Right lung (tissue), 5 donors: ENCODE measurements around the gene SRD5A1. TPM values are rescaled to one million over a fixed set of nuclear protein-coding genes. Genes with fewer than 3 reads are reported as not detected.

Source experiments
- DNase-seq, 2 donors: peaks; one replicate each; pipeline ENCODE4 v3.0.0-alpha.2; 2013
- polyA plus RNA-seq, 5 donors: library from polyadenylated mRNA; unstranded; fragments of 120-200 nt; gene quantifications; one replicate each; pipeline versions ENCODE4 v1.2.1 to v1.2.3, GENCODE V29; 2013; ENCODE audit warnings: inconsistent platforms in 1 of 5, low replicate concordance in 1 of 5; ENCODE audit not compliant: insufficient read length in 5 of 5, insufficient read depth in 1 of 5

The SRD5A1 gene
- polyA plus RNA-seq, 5 donors, result 10.4 to 15.8 (median 10.9) TPM

- no peak for DNase-seq
Observed at GRCh38 chr5:6682239-6682638, 49.0 kb downstream of the SRD5A1 start.

DNA sequence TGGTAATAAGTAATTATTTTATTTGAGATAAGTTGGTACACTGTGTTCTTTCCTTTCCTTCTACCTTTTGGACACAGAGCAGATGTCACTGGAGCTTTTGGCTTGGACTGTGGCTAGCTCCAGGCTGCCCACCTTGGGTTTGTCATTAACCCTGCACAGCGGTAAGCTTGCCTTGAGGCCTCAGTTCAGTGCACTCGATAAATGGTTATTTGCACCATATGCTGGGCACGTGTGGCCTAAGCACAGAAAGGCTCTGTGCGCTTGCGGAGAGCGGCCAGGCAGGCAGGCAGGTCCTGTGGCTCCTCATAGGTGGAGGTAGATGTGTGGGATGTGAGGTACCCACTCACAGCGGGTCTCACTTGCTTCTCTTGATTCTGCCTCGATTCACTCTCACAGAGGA is 50.0 kb downstream of the SRD5A1 start:
- DNase-seq, result no peak

- DNase-seq, result no peak
Observed at GRCh38 chr5:6684075-6684474, 50.8 kb downstream of the SRD5A1 start.

DNA sequence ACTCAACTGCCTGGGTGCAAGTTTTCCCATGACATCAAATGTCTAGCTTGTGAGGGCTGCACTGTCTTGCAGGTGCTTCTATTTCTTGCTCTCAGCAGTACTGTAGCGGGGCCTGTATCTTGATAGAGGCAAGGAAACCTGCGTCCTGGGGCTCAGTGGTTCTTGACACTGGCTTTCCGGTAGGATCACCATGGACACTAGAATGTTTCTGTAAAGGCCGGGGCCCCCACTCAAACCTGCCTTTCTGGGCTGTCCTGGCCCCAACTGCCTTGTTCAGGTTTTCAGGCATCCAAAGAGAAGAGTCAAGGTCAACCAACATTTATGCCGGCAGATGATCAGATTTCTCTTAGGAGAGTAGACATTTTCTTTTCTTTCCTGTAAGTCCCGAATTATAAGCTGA is 53.3 kb downstream of the SRD5A1 start:
- no peak for DNase-seq

DNA sequence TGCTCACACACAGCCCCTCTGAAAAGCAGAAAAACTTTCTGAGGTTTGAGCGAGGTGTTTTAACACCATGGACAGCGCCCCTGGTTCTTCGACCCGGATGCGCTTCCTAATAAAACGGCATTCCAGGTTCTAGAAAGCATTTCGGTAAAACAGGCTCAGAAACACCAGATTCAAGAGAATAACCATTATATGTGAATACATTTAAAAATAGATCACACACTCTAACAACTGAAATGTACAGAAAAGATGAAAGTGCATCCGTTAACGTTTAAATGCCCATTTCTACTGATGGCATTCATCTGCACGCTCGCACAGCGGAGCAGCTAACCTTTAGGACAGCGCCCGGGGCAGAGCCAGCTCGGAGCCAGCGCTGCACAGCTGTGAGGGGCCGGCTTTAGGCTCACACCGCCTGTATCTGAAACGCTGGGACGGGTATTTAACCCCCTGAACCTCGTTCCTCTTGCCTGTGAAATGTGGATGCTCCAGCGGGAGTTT is 53.7 kb downstream of the SRD5A1 start:
- DNase-seq, result peak; percentile 42 to 55

DNA sequence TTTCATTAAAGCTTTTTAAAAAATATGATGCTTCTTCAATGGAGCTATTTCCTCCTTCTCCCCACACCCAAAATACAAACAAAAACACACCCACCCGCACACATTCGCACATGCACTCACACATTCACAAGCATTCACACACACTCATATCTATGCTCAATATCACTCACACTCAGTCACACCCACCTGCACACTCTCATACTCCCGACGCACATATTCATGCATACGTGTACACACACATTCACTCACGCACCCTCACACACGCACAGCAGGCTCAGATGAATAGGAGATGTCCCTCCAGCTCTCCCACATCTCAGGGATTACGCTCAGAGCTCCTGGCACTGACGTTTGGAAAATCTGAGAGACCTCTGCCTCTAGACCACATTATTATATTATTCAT is 54.3 kb downstream of the SRD5A1 start:
- no peak for DNase-seq

- DNase-seq, result no peak
Observed at GRCh38 chr5:6692906-6693305, 59.7 kb downstream of the SRD5A1 start.

- DNase-seq, result no peak
Observed at GRCh38 chr5:6698696-6699095, 65.5 kb downstream of the SRD5A1 start.

DNA sequence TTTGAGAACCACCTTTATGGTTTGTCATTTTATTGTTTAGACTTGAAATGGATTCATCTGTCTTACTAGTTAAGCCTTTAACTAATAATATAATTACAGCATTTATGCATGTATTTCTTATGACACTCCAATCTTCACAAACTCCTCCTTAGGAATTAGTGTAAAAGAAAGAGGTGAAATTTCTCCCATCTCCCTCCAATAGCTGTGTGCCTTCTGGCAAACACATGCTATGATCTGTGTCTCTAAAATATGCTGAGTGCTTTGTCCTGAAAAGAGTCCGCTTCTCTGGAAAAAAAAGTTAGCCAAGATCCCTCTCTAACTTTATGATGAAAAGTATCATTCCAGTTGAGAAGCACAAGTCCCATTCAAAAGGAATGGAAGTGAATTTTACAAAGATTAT is 66.1 kb downstream of the SRD5A1 start:
- DNase-seq, result no peak

DNA sequence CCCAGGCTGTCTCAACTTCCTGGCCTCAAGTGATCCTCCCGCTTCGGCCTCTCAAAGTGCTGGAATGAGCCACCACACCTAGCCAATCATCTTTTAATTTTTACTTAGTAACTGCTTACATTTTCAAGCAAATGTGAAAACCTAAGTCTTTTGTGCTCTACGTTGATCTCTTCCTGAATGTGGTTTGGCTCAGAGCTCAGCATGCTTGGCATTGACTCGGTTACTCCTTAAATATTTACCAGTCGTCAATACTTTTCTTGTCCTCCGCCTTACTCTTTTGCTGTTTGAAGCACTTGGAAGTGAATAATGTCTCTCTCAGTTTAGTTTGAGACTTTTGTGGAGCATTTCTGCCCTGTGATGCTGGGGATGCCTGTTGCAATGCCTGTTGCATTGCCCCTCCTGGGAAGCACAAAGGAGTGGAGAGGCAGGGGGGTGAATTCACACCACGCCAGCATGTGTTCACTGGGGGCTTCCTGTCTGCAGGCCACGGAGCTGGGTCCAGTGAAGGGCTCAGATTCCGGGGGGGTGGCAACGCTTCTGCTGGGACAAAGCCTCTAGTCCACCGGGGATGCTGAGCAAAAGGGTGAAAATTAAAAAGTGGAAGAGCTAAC is 66.9 kb downstream of the SRD5A1 start:
- DNase-seq, result no peak

DNA sequence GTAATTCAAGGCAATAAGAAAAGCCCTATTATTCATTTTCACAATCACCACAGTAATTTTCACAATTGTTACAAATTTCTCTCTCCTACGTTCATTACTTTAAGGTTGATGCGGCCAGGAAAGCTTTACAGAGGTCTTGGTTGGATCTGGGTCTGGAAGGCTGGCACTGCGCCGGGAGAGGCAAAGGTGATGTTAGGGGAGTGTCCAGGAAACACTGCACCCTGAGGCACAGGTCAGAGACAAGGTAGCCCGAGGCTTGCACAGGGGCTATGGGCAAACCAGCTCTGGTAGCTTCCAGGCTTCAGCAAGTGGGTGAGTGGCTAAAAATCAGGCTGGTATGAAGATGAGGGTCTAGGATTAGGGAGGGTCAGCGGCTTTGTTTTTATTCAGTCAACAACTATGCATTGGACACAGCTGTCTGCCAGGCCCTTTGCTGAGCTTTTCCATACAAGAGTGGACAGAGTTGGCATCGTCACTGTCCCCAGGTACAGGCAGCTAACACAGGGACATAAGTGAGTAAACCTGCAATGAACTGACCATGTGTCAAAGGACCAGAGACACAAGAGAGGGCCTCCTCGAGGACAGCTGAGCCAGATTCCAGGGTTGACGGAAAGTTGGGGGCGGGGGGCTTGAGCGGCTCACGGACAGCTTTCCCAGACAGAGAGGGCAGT is 67.6 kb downstream of the SRD5A1 start:
- no peak for DNase-seq

- DNase-seq, result no peak
Observed at GRCh38 chr5:6701491-6701890, 68.3 kb downstream of the SRD5A1 start.

DNA sequence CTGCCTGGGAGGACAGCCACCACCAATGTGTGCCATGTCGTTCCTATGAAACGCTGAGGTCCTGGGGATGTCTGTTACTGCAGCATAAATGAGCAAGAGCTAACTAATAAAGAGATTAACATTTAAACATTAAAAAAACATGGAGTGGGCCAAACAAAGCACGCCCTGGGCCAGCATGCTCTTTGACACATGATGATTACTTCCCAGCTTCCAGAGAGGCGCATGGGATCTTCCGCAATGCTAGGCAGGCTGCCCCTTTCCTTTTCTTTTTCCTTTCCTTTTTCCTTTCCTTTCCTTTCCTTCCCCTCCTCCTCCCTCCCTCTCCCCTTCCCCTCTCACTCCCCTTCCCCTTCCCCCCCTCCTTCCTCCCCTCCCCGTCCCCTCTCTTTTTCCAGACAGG is 69.4 kb downstream of the SRD5A1 start:
- DNase-seq, result no peak

GRCh38 chr5:6703806-6704205 is 70.6 kb downstream of the SRD5A1 start:
- no peak for DNase-seq

- DNase-seq, result no peak
Observed at GRCh38 chr5:6704361-6704851, 71.2 kb downstream of the SRD5A1 start.

DNA sequence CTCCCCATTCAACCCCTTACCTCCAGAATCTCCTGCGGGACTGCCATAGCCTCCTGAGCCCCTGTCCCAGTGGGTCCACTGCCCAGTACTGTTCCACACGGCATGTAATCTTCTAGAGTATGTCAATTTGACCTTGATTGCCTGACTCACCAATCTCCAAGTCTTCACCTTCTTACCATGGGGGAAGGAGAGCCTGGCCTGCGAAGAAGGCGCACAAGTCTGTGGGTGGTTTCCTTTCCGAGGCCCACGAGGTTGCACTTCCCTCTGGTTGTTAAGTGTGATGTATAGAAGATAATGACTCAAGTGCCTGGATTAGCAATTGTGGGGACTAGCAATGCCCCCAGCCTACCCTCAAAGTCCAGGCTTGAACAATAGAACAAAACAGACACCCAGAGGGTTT is 71.8 kb downstream of the SRD5A1 start:
- DNase-seq, result no peak

- DNase-seq, result no peak
Observed at GRCh38 chr5:6705959-6706358, 72.7 kb downstream of the SRD5A1 start.

- DNase-seq, result no peak
Observed at GRCh38 chr5:6707852-6708251, 74.6 kb downstream of the SRD5A1 start.

DNA sequence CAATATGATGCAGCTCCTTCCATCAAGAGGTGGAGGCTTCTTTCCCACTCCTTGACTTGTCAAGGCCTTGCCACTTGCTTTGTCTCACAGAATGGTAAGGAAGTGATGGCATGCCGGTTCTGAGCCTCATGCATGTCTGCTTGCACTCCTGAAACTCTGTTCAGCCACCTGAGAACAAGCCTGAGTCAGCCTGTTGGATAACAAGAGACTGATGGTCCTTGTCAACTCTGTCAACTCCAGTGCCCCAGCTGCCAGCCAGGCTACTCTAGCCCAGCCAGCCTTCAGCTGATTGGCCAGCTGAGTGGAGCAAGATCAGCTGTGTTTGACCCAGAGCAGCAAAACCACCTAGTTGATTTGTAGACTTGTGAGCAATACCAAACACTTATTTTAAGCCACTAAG is 75.6 kb downstream of the SRD5A1 start:
- DNase-seq, result no peak

DNA sequence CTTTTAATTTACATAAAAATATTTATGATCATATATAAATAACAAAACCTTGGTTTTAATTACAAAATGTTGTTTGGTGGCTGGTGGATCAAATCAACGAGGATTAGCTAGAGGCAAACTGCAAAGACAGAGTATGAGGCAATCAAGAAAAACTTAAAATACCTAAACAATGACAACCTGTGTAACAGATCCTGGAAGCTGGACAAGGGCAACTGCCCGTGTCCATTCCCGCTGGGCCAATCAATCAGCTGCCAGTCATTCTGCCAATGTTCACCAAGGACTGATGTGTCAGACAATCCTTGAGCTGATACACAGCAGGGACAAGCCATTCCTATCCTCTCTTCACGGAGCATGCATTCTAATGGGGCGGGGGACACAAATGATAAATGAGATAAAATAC is 76.8 kb downstream of the SRD5A1 start:
- DNase-seq, result no peak

DNA sequence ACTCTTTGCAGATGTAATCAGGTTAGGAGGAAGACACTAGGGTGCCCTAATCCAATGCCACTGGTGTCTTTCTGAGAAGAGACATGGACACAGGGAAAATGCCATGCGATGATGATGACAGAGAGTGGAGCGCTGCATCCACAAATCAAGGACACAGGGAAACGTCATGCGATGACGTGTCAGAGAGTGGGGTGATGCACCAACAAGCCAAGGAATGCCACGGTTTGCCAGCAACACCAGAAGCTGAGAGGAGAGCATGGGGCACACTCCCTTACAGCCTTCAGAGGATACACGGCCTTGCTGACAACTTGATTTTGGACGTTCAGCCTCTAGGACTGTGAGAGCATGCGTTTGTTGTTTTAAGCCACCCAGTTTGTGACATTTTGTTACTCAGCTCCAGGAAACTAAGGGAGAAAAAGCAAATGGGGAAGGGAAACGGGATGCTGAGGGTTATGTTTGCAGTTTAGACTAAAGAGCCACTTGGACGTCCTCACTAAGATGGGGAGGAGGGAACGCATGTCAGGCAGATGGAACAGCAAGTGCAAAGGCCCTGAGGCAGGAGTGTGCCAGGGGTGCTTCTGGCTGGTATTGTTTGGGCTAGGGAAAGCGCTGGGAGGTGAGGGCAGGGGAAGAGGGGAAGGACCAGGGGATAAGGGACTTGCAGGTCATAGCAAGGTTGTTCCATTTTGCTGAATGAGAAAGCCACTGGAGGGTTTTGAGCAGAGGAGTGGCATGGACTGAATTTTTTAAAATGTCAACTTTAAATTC is 77.5 kb downstream of the SRD5A1 start:
- DNase-seq, result no peak

DNA sequence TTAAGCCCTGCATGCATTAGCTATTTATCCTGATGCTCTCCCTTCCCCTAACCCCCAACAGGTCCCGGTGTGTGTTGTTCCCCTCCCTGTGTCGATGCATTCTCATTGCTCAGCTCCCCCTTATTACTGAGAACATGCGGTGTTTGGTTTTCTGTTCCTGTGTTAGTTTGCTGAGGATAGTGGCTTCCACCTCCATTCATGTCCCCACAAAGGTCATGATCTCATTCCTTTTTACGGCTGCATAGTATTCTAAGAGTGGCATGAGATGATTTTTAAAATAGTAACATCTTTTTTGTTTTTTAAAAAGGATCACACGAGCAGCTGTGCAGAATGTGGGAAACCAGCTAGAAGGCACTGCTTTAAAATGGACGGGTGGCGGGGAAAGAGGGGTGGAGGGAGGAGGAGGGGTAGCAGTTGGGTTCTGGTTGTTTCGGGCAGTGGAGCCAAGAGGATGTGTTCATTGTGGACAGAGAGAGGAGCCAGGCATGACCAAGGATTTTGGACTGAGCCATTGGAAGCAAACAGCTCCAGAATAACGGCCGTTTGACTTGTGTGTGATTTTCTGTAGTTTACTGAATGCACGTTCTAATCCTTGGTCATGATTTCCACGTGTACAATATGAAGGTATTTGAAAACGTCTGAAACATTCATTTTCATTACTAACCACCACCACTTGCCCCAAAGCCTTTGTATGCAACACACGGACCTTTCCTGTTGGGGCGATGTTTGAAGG is 78.3 kb downstream of the SRD5A1 start:
- DNase-seq, result no peak
